ENCODE data around the gene TMED3. TPM values are rescaled to one million over a fixed set of nuclear protein-coding genes. Genes with fewer than 3 reads are reported as not detected.
"Not testable (repeated sequence)": the region's sequence is repeated elsewhere in the genome, so short reads cannot be mapped to it uniquely, and the experiment has no call there.

Gene TMED3
- total RNA-seq, 1 experiment from 2014 or later: 58.6 TPM

GRCh38 chr15:79315623-79316328 is 4.9 kb downstream of the TMED3 start:
- H3K36me3 ChIP-seq (ENCODE audit: low read depth): peaks cover 32% of the 10 kb centered on the region
- peak overlapping the region; percentile 90; the same call in 1 of the 2 replicates for H3K4me2 ChIP-seq
- DNase-seq: no peak
- ChIA-PET CTCF (no interaction called here), POLR2A (ENCODE audit: unreplicated experiment) (no interaction called here)
- H3K9me3 ChIP-seq (ENCODE audit: insufficient read depth, low read depth): no peaks in the 10 kb centered on the region; the same call in 1 of the 2 replicates
- H3K27me3 ChIP-seq (ENCODE audit: insufficient read depth, low read depth): no peaks in the 10 kb centered on the region
- no peaks in the 10 kb centered on the region for H3K9me2 ChIP-seq (ENCODE audit: insufficient read depth)
- no peak overlapping the region for H3K4me3 ChIP-seq
- peaks cover 54% of the 10 kb centered on the region for H3K79me2 ChIP-seq (ENCODE audit: low read depth)
- BruUV-seq (replicated peaks): no TSS peak
- H3K4me1 ChIP-seq (replicated peaks; ENCODE audit: insufficient read depth): peaks cover 35% of the 10 kb centered on the region
- intact Hi-C loops (cut with micrococcal nuclease; ENCODE audit: unreplicated experiment): no loop called here
- H4K20me1 ChIP-seq (ENCODE audit: insufficient read depth): peaks cover 18% of the 10 kb centered on the region
- H3K27ac ChIP-seq: no peak overlapping the region
- H3F3A ChIP-seq (ENCODE audit: insufficient read depth, low read depth): peaks cover 15% of the 10 kb centered on the region; the same call in 1 of the 2 replicates
- TF ChIP-seq EZH2 (IDR thresholded peaks at IDR 0.05; ENCODE audit: low read depth) (no peak), CTCF (conservative IDR thresholded peaks at IDR 0.05) (no peak)
- H2AFZ ChIP-seq: no peak overlapping the region

DNA sequence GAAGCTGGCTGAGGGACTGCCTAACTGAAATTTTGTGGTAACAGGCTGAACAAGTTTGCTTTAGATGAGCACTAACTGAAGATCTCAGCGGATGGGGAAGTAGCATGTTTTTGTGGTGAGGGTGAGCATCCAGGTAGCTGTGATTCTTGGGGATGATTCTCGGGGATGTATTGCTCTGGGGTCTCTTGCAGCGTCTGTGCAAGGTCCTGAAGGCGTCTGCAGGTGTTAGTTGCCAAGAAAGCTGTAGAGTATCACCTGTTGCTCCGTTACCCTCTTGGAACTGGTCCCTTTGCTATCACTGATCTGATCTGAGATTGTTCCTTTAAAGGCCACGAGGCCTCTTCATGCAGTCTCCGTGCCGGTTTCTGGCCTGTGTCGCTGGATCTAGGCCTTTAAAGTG is 6.0 kb downstream of the TMED3 start:
- BruUV-seq (replicated peaks): no TSS peak
- H3K4me1 ChIP-seq (replicated peaks; ENCODE audit: insufficient read depth): peaks cover 35% of the 10 kb centered on the region
- peaks cover 46% of the 10 kb centered on the region for H3K79me2 ChIP-seq (ENCODE audit: low read depth)
- H4K20me1 ChIP-seq (ENCODE audit: insufficient read depth): peaks cover 28% of the 10 kb centered on the region
- peaks cover 38% of the 10 kb centered on the region for H3K36me3 ChIP-seq (ENCODE audit: low read depth)
- no peaks in the 10 kb centered on the region for H3K9me2 ChIP-seq (ENCODE audit: insufficient read depth)
- no peak overlapping the region for H3K4me2 ChIP-seq
- H3K9me3 ChIP-seq (ENCODE audit: insufficient read depth, low read depth): no peaks in the 10 kb centered on the region; the same call in 1 of the 2 replicates
- H3F3A ChIP-seq (ENCODE audit: insufficient read depth, low read depth): peaks cover 15% of the 10 kb centered on the region; the same call in 1 of the 2 replicates
- H3K4me3 ChIP-seq: no peak overlapping the region
- H3K27ac ChIP-seq: no peak overlapping the region
- intact Hi-C loops (cut with micrococcal nuclease; ENCODE audit: unreplicated experiment): no loop called here
- no peaks in the 10 kb centered on the region for H3K27me3 ChIP-seq (ENCODE audit: insufficient read depth, low read depth)
- ChIA-PET POLR2A (ENCODE audit: unreplicated experiment) (no interaction called here), CTCF (no interaction called here)
- TF ChIP-seq CTCF (conservative IDR thresholded peaks at IDR 0.05) (no peak), EZH2 (IDR thresholded peaks at IDR 0.05; ENCODE audit: low read depth) (no peak)
- DNase-seq: no peak
- no peak overlapping the region for H2AFZ ChIP-seq

DNA sequence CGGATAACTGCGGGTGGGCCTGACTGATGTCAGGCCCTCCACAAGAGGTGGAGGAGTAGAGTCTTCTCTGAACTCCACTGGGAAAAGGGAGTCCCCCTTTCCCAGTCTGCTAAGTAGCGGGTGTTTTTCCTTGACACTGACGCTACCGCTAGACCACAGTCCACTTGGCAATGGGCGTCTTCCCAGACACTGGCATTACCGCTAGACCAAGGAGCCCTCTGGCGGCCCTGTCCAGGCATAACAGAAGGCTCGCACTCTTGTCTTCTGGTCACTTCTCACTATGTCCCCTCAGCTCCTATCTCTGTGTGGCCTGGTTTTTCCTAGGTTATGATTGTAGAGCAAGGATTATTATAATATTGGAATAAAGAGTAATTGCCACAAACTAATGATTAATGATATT is 9.1 kb downstream of the TMED3 start:
- POLR2A ChIA-PET (ENCODE audit: unreplicated experiment); H3K27ac ChIP-seq; H3K4me1 ChIP-seq (replicated peaks; ENCODE audit: insufficient read depth); DNase-seq; intact Hi-C loops (cut with micrococcal nuclease; ENCODE audit: unreplicated experiment); H3K27me3 ChIP-seq (ENCODE audit: insufficient read depth, low read depth); BruUV-seq (replicated peaks); H3K4me3 ChIP-seq; CTCF ChIA-PET; H3K4me2 ChIP-seq; H3K9me2 ChIP-seq (ENCODE audit: insufficient read depth); H3F3A ChIP-seq (ENCODE audit: insufficient read depth, low read depth); H3K9me3 ChIP-seq (ENCODE audit: insufficient read depth, low read depth); H2AFZ ChIP-seq: not testable (repeated sequence)
- H4K20me1 ChIP-seq (ENCODE audit: insufficient read depth): peaks cover 28% of the 10 kb centered on the region
- peaks cover 23% of the 10 kb centered on the region for H3K79me2 ChIP-seq (ENCODE audit: low read depth)
- H3K36me3 ChIP-seq (ENCODE audit: low read depth): peaks cover 26% of the 10 kb centered on the region

DNA sequence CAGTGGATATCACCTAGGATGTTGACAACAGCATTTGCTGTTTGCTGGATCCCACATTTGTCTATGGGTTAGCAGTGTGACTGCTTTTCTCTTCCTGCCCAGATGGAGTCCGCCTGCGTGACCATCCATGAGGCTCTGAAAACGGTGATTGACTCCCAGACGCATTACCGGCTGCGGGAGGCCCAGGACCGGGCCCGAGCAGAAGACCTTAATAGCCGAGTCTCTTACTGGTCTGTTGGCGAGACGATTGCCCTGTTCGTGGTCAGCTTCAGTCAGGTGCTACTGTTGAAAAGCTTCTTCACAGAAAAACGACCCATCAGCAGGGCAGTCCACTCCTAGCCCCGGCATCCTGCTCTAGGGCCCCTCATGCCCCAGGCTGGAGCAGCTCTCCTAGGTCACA is 11.0 kb downstream of the TMED3 start:
- Histone ChIP-seq H4K20me1 (ENCODE audit: insufficient read depth) (peaks cover 19% of the 10 kb centered on the region; the same call in 1 of the 2 replicates), H3K4me1 (replicated peaks; ENCODE audit: insufficient read depth) (no peaks in the 10 kb centered on the region), H3F3A (ENCODE audit: insufficient read depth, low read depth) (no peaks in the 10 kb centered on the region), H3K79me2 (ENCODE audit: low read depth) (peaks cover 5% of the 10 kb centered on the region; the same call in 1 of the 2 replicates), H3K4me2 (no peak overlapping the region), H3K27me3 (ENCODE audit: insufficient read depth, low read depth) (no peaks in the 10 kb centered on the region), H3K9me2 (ENCODE audit: insufficient read depth) (no peaks in the 10 kb centered on the region), H3K4me3 (no peak overlapping the region), H3K27ac (no peak overlapping the region), H2AFZ (no peak overlapping the region), H3K36me3 (ENCODE audit: low read depth) (peaks cover 13% of the 10 kb centered on the region), H3K9me3 (ENCODE audit: insufficient read depth, low read depth) (no peaks in the 10 kb centered on the region)
- TF ChIP-seq CTCF (conservative IDR thresholded peaks at IDR 0.05) (no peak), EZH2 (IDR thresholded peaks at IDR 0.05; ENCODE audit: low read depth) (no peak)
- no peak for DNase-seq
- intact Hi-C loops (cut with micrococcal nuclease; ENCODE audit: unreplicated experiment): no loop called here
- BruUV-seq (replicated peaks): no TSS peak
- CTCF ChIA-PET: no interaction called here
- POLR2A ChIA-PET (ENCODE audit: unreplicated experiment): no interaction called here

Measured in PC-9 (cell line).